Esophagus squamous epithelium (tissue), 4 donors: ENCODE measurements around the gene PLXNC1.

Experiments used
- POLR2A ChIP-seq, 4 donors: fragments of 450-650 bp; IDR thresholded peaks; one replicate each; pipeline ENCODE4 v1.6.1; 2017; ENCODE audit warnings: antibody characterized with exemption in 4 of 4, mild to moderate bottlenecking in 4 of 4, moderate library complexity in 3 of 4
- TF ChIP-seq, protein P1 (sequence below), 6 experiments: fragments of 450-650 bp in 4 of 6; fragments of 200-600 bp in 2 of 6; sonication (generic) in 2 of 6; IDR thresholded peaks; one replicate each; pipeline ENCODE4 v1.5.1; 2016 to 2019; ENCODE audit warnings: antibody characterized with exemption in 6 of 6, mild to moderate bottlenecking in 4 of 6, moderate library complexity in 4 of 6

DNA sequence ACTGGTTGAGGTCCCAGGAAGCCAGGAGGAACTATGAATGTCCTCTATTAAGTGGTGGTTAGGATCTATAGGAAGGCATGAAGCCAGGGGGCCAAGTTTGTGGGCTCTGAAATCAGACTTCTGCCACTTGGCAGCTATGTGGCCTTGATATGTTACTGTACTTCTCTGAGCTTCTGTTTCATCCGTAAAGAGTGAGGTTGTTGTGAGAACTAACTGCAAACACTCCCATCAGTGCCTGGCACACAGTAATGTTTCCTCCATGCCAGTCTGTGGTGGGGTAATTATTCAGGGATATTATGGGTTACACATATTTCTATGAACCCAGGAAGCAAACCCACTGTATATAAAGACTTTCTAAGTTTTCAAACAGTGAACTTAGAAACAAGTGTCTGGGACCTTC, 57.4 kb downstream of the PLXNC1 start:
- TF ChIP-seq, protein P1, sequence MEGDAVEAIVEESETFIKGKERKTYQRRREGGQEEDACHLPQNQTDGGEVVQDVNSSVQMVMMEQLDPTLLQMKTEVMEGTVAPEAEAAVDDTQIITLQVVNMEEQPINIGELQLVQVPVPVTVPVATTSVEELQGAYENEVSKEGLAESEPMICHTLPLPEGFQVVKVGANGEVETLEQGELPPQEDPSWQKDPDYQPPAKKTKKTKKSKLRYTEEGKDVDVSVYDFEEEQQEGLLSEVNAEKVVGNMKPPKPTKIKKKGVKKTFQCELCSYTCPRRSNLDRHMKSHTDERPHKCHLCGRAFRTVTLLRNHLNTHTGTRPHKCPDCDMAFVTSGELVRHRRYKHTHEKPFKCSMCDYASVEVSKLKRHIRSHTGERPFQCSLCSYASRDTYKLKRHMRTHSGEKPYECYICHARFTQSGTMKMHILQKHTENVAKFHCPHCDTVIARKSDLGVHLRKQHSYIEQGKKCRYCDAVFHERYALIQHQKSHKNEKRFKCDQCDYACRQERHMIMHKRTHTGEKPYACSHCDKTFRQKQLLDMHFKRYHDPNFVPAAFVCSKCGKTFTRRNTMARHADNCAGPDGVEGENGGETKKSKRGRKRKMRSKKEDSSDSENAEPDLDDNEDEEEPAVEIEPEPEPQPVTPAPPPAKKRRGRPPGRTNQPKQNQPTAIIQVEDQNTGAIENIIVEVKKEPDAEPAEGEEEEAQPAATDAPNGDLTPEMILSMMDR (IDR thresholded peaks at IDR 0.05), result no peak
- TF ChIP-seq POLR2A (IDR thresholded peaks at IDR 0.05), result no peak
